H9 (cell line): ENCODE measurements around the gene OLFM1. TPM values are rescaled to one million over a fixed set of nuclear protein-coding genes. Genes with fewer than 3 reads are reported as not detected.
A peak's percentile ranks its signal among the peaks of the same experiment; 100 is the strongest.

Experiments used
- DNase-seq: peaks from one replicate; pipeline ENCODE4 v3.0.0-alpha.2; 2017
- H2AFZ ChIP-seq: one replicate; pipeline ENCODE4 v1.6.1; 2013; ENCODE audit warnings: mild to moderate bottlenecking, low read length, control low read depth, moderate library complexity
- H2AK5ac ChIP-seq: 2 replicates; pipeline ENCODE4 v1.6.1; 2013; ENCODE audit warnings: low read length, control low read depth, mixed read lengths; ENCODE audit not compliant: insufficient read length
- H2BK120ac ChIP-seq: one replicate; pipeline ENCODE4 v1.6.1; 2013; ENCODE audit warnings: low read depth, mild to moderate bottlenecking, low read length, control low read depth, inconsistent platforms; ENCODE audit not compliant: poor library complexity, severe bottlenecking
- H2BK12ac ChIP-seq: 2 replicates; pipeline ENCODE4 v1.6.1; 2013; ENCODE audit warnings: low read length, control low read depth, mixed read lengths, low read depth; ENCODE audit not compliant: insufficient read length
- H2BK15ac ChIP-seq: 2 replicates; pipeline ENCODE4 v1.6.1; 2013; ENCODE audit warnings: low read depth, low read length, control low read depth
- H2BK20ac ChIP-seq: one replicate; pipeline ENCODE4 v1.6.1; 2013; ENCODE audit warnings: low read depth, mild to moderate bottlenecking, low read length, control low read depth, inconsistent platforms; ENCODE audit not compliant: poor library complexity, severe bottlenecking
- H2BK5ac ChIP-seq: 2 replicates; pipeline ENCODE4 v1.6.1; 2013; ENCODE audit warnings: low read length, control low read depth, mixed read lengths; ENCODE audit not compliant: insufficient read length
- H3K14ac ChIP-seq: 2 replicates; pipeline ENCODE4 v1.6.1; 2013; ENCODE audit warnings: low read length, control low read depth; ENCODE audit not compliant: insufficient read depth
- H3K18ac ChIP-seq: 2 replicates; pipeline ENCODE4 v1.6.1; 2013; ENCODE audit warnings: low read depth, mild to moderate bottlenecking, mixed read lengths, low read length, control low read depth; ENCODE audit not compliant: insufficient read length
- H3K23ac ChIP-seq: 2 replicates; pipeline ENCODE4 v1.6.1; 2013; ENCODE audit warnings: low read length, control low read depth, mixed read lengths, low read depth; ENCODE audit not compliant: insufficient read length
- H3K23me2 ChIP-seq: 2 replicates; pipeline ENCODE4 v1.6.1; 2013; ENCODE audit warnings: low read depth, mild to moderate bottlenecking, mixed read lengths, low read length, control low read depth; ENCODE audit not compliant: insufficient read length, poor library complexity, severe bottlenecking
- H3K27ac ChIP-seq: 2 replicates; pipeline ENCODE4 v1.5.1; 2013; ENCODE audit warnings: low read length, control low read depth, mixed read lengths, low read depth; ENCODE audit not compliant: insufficient read length
- H3K27me3 ChIP-seq: 2 replicates; pipeline ENCODE4 v1.6.1; 2013; ENCODE audit warnings: low read length, control low read depth, inconsistent platforms; ENCODE audit not compliant: insufficient read depth
- H3K4ac ChIP-seq: 2 replicates; pipeline ENCODE4 v1.6.1; 2013; ENCODE audit warnings: low read depth, mild to moderate bottlenecking, control low read depth, inconsistent platforms, low read length, moderate library complexity
- H3K4me1 ChIP-seq: 2 replicates; pipeline ENCODE4 v1.6.1; 2013; ENCODE audit warnings: low read length, control low read depth, inconsistent platforms; ENCODE audit not compliant: insufficient read depth
- H3K4me2 ChIP-seq: 2 replicates; pipeline ENCODE4 v1.6.1; 2013; ENCODE audit warnings: low read length, control low read depth, mixed read lengths; ENCODE audit not compliant: insufficient read length, insufficient read depth
- H3K56ac ChIP-seq: 2 replicates; pipeline ENCODE4 v1.6.1; 2013; ENCODE audit warnings: low read depth, mild to moderate bottlenecking, mixed read lengths, low read length, control low read depth; ENCODE audit not compliant: insufficient read length
- H3K79me1 ChIP-seq: 2 replicates; pipeline ENCODE4 v1.6.1; 2013; ENCODE audit warnings: low read depth, mild to moderate bottlenecking, moderate library complexity, low read length, control low read depth, inconsistent platforms; ENCODE audit not compliant: insufficient read depth, poor library complexity, severe bottlenecking
- H3K79me2 ChIP-seq: 2 replicates; pipeline ENCODE4 v1.6.1; 2013; ENCODE audit warnings: low read length, control low read depth, inconsistent platforms; ENCODE audit not compliant: insufficient read depth
- H3K9ac ChIP-seq: 2 replicates; pipeline ENCODE4 v1.6.1; 2013; ENCODE audit warnings: low read length, control low read depth, mixed read lengths; ENCODE audit not compliant: insufficient read length; ENCODE audit errors: extremely low read depth
- H3K9me3 ChIP-seq: one replicate; pipeline ENCODE4 v1.6.1; 2013; ENCODE audit warnings: low read depth, low read length, inconsistent platforms; ENCODE audit not compliant: control insufficient read depth
- H3T11ph ChIP-seq: one replicate; pipeline ENCODE4 v1.6.1; 2013; ENCODE audit warnings: mild to moderate bottlenecking, low read length, control low read depth, inconsistent platforms
- H4K20me1 ChIP-seq: one replicate; pipeline ENCODE4 v1.6.1; 2013; ENCODE audit not compliant: control insufficient read depth, insufficient read length, insufficient read depth
- H4K5ac ChIP-seq: 2 replicates; pipeline ENCODE4 v1.6.1; 2013; ENCODE audit warnings: low read depth, mild to moderate bottlenecking, mixed read lengths, low read length, control low read depth; ENCODE audit not compliant: insufficient read length
- H4K8ac ChIP-seq: replicated peaks from 2 replicates; pipeline ENCODE4 v1.6.1; 2013; ENCODE audit warnings: low read length, control low read depth, mixed read lengths, low read depth; ENCODE audit not compliant: insufficient read length
- H4K91ac ChIP-seq: 2 replicates; pipeline ENCODE4 v1.6.1; 2013; ENCODE audit warnings: low read depth, mild to moderate bottlenecking, moderate library complexity, mixed read lengths, low read length, control low read depth; ENCODE audit not compliant: insufficient read length
- H3K27ac Mint-ChIP-seq, 3 experiments: 2 replicates in 2 of 3; 3 replicates in 1 of 3; pipeline ENCODE4 v1.8.0; 2020 to 2021; ENCODE audit warnings: mixed read lengths in 3 of 3, mild to moderate bottlenecking in 1 of 3, moderate library complexity in 1 of 3
- H3K27me3 Mint-ChIP-seq: 2 replicates; pipeline ENCODE4 v1.8.0; 2021; ENCODE audit warnings: low read depth, mild to moderate bottlenecking, moderate library complexity, mixed read lengths
- H3K36me3 Mint-ChIP-seq, 3 experiments: 2 replicates in 2 of 3; 3 replicates in 1 of 3; pipeline ENCODE4 v1.8.0; 2020 to 2021; ENCODE audit warnings: low read depth in 3 of 3, mixed read lengths in 3 of 3; ENCODE audit not compliant: insufficient read depth in 1 of 3
- H3K4me1 Mint-ChIP-seq, 2 experiments: 2 replicates each; pipeline ENCODE4 v1.8.0; 2020; ENCODE audit warnings: mixed read lengths in 2 of 2
- H3K4me3 Mint-ChIP-seq, 2 experiments: 2 replicates in 1 of 2; 3 replicates in 1 of 2; pipeline ENCODE4 v1.8.0; 2020 to 2021; ENCODE audit warnings: mild to moderate bottlenecking in 2 of 2, mixed read lengths in 2 of 2, moderate library complexity in 1 of 2
- H3K9me3 Mint-ChIP-seq, 2 experiments: 2 replicates in 1 of 2; 3 replicates in 1 of 2; pipeline ENCODE4 v1.8.0; 2020; ENCODE audit warnings: mild to moderate bottlenecking in 2 of 2, mixed read lengths in 2 of 2, moderate library complexity in 1 of 2
- CTCF ChIP-seq: fragments of 200-600 bp; sonication (generic); conservative IDR thresholded peaks from 3 replicates; pipeline ENCODE4 v1.8.0; 2021; ENCODE audit warnings: antibody characterized with exemption, mild to moderate bottlenecking
- WGBS: extraction: QIAGEN DNeasy Blood & Tissue Kit; methylation state at CpG from one replicate; pipeline ENCODE4 v1.1.7; 2013; ENCODE audit warnings: missing lambda C conversion rate, low lambda C conversion rate, mixed read lengths; ENCODE audit not compliant: insufficient read length; ENCODE audit errors: extremely low coverage; 5-methylcytosine and 5-hydroxymethylcytosine counted together
- total RNA-seq: library from RNA; stranded (reverse); gene quantifications from 2 replicates; pipeline ENCODE4 v1.2.1, GENCODE V29; 2021

OLFM1 gene
- total RNA-seq, 1 experiment from 2014 or later: 34.1 TPM

- H2AFZ ChIP-seq: no peak overlapping the region
- H3K79me2 ChIP-seq: no peaks in the 10 kb centered on the region
- no peak overlapping the region for H2BK12ac ChIP-seq
- no peak overlapping the region; a peak in 1 of 7 replicates for H3K27ac Mint-ChIP-seq
- no peaks in the 10 kb centered on the region for H3K4me1 ChIP-seq
- H3K23me2 ChIP-seq: no peaks in the 10 kb centered on the region
- H4K8ac ChIP-seq: no peak overlapping the region
- no peaks in the 10 kb centered on the region for H3K27me3 ChIP-seq
- H3K4ac ChIP-seq: no peak overlapping the region
- H3K23ac ChIP-seq: no peak overlapping the region
- H3K27me3 Mint-ChIP-seq: peaks cover 3% of the 10 kb centered on the region; the same call in 1 of the 2 replicates
- H3K9ac ChIP-seq: no peak overlapping the region
- H3K14ac ChIP-seq: no peak overlapping the region
- no peak overlapping the region for H2BK120ac ChIP-seq
- H4K5ac ChIP-seq: no peak overlapping the region
- peaks cover 5 to 7% of the 10 kb centered on the region in 2 experiments; a peak in 3 of 4 replicates for H3K4me1 Mint-ChIP-seq
- no peak overlapping the region for H2AK5ac ChIP-seq
- WGBS: no CpG with 5 or more reads among the region's 3 CpGs
- no peak overlapping the region for H3T11ph ChIP-seq
- H3K56ac ChIP-seq: no peak overlapping the region
- no peak overlapping the region for H4K91ac ChIP-seq
- no peak for TF ChIP-seq CTCF
- no peak overlapping the region for H3K4me2 ChIP-seq
- H3K36me3 Mint-ChIP-seq: no peaks in the 10 kb centered on the region
- H3K9me3 ChIP-seq: no peaks in the 10 kb centered on the region
- peak; percentile 23 for DNase-seq
- no peak overlapping the region for H3K18ac ChIP-seq
- H2BK15ac ChIP-seq: no peak overlapping the region
- no peak overlapping the region for H3K4me3 Mint-ChIP-seq
- no peak overlapping the region for H2BK5ac ChIP-seq
- no peaks in the 10 kb centered on the region for H3K79me1 ChIP-seq
- H2BK20ac ChIP-seq: no peak overlapping the region
- peaks cover 2% of the 10 kb centered on the region for H4K20me1 ChIP-seq
- H3K9me3 Mint-ChIP-seq: no peaks in the 10 kb centered on the region
- H3K27ac ChIP-seq: no peak overlapping the region
These were observed 48.6 kb upstream of the OLFM1 start for GRCh38 chr9:135038826-135039225.
